GM19397 (cell line): Measurements from ENCODE around the gene SRL.
A peak's percentile ranks its signal among the peaks of the same experiment; 100 is the strongest.

ENCODE experiments used
- ATAC-seq: cut with Tn5 transposase; IDR thresholded peaks from one replicate; pipeline ENCODE4 v1.9.1; 2021; ENCODE audit warnings: mild to moderate bottlenecking, moderate library complexity; ENCODE audit not compliant: unreplicated experiment

The SRL gene

GRCh38 chr16:4241928-4242283, at the start of gene SRL:
TSS of gene SRL (minus strand) at chr16:4242080. CDS start at chr16:4242067, 13 bp downstream.
- ATAC-seq: no peak

GRCh38 chr16:4290236-4290830, 48.5 kb upstream of the SRL start:
- no peak for ATAC-seq

GRCh38 chr16:4288148-4288921, 46.5 kb upstream of the SRL start:
- ATAC-seq: no peak

GRCh38 chr16:4285167-4285566, 43.3 kb upstream of the SRL start:
- no peak for ATAC-seq

GRCh38 chr16:4283939-4284338, 42.1 kb upstream of the SRL start:
- no peak for ATAC-seq

GRCh38 chr16:4283441-4283840, 41.6 kb upstream of the SRL start:
- no peak for ATAC-seq

GRCh38 chr16:4280625-4281024, 38.7 kb upstream of the SRL start:
- ATAC-seq: no peak

GRCh38 chr16:4277987-4278513, 36.2 kb upstream of the SRL start:
- no peak for ATAC-seq

GRCh38 chr16:4275861-4276260, 34.0 kb upstream of the SRL start:
- ATAC-seq: no peak

GRCh38 chr16:4273858-4274311, 32.0 kb upstream of the SRL start:
- no peak for ATAC-seq

- ATAC-seq: peak; percentile 11
These were observed 30.5 kb upstream of the SRL start for GRCh38 chr16:4272114-4272956.

- peak; percentile 60 for ATAC-seq
These were observed 29.6 kb upstream of the SRL start for GRCh38 chr16:4271176-4272113.

- no peak for ATAC-seq
These were observed 28.7 kb upstream of the SRL start for GRCh38 chr16:4270595-4270994.

- ATAC-seq: no peak
These were observed 28.2 kb upstream of the SRL start for GRCh38 chr16:4270091-4270490.

GRCh38 chr16:4266372-4266771, 24.5 kb upstream of the SRL start:
- no peak for ATAC-seq

GRCh38 chr16:4265676-4266075, 23.8 kb upstream of the SRL start:
- no peak for ATAC-seq

- no peak for ATAC-seq
These were observed 22.7 kb upstream of the SRL start for GRCh38 chr16:4264546-4264945.

GRCh38 chr16:4263504-4264436, 21.9 kb upstream of the SRL start:
- ATAC-seq: no peak

GRCh38 chr16:4262303-4262835, 20.5 kb upstream of the SRL start:
- ATAC-seq: no peak
